HepG2 (cell line): Measurements from ENCODE around the gene HOXA9. TPM values are rescaled to one million over a fixed set of nuclear protein-coding genes. Genes with fewer than 3 reads are reported as not detected.

Source experiments
- ADNP ChIP-seq: sonication (generic); formaldehyde crosslinking; IDR thresholded peaks from 2 replicates; pipeline ENCODE4 v1.4.0; 2020; ENCODE audit warnings: missing genetic modification reagents
- ARHGAP35 ChIP-seq: sonication (generic); formaldehyde crosslinking; IDR thresholded peaks from 2 replicates; pipeline ENCODE4 v1.9.0; 2022; ENCODE audit warnings: mild to moderate bottlenecking, inconsistent platforms, moderate library complexity, missing genetic modification reagents, borderline replicate concordance
- CHCHD3 ChIP-seq: sonication (generic); formaldehyde crosslinking; IDR thresholded peaks from 2 replicates; pipeline ENCODE4 v1.8.0; 2022; ENCODE audit warnings: mild to moderate bottlenecking, missing genetic modification reagents, moderate library complexity
- ELF1 ChIP-seq: sonication (generic); formaldehyde crosslinking; IDR thresholded peaks from 2 replicates; pipeline ENCODE4 v1.4.0; 2020; ENCODE audit warnings: missing genetic modification reagents
- HNRNPL ChIP-seq: fragments of 200-400 bp; formaldehyde crosslinking; IDR thresholded peaks from 2 replicates; pipeline ENCODE4 v1.6.1; 2017; ENCODE audit warnings: mild to moderate bottlenecking, low read depth, low read length
- KDM4B ChIP-seq: sonication (generic); formaldehyde crosslinking; IDR thresholded peaks from 2 replicates; pipeline ENCODE4 v1.4.0; 2020; ENCODE audit warnings: missing genetic modification reagents
- SETDB1 ChIP-seq: sonication (generic); formaldehyde crosslinking; IDR thresholded peaks from 2 replicates; pipeline ENCODE4 v1.5.1; 2020; ENCODE audit warnings: missing genetic modification reagents, mild to moderate bottlenecking, borderline replicate concordance
- ZNF333 ChIP-seq: sonication (generic); formaldehyde crosslinking; IDR thresholded peaks from 2 replicates; pipeline ENCODE4 v1.4.0; 2020; ENCODE audit warnings: mild to moderate bottlenecking, missing genetic modification reagents, borderline replicate concordance
- ZNF382 ChIP-seq: sonication (generic); formaldehyde crosslinking; IDR thresholded peaks from 2 replicates; pipeline ENCODE4 v1.5.0; 2020; ENCODE audit warnings: missing genetic modification reagents, mild to moderate bottlenecking, borderline replicate concordance
- ZNF530 ChIP-seq: sonication (generic); formaldehyde crosslinking; IDR thresholded peaks from 2 replicates; pipeline ENCODE4 v1.5.0; 2020; ENCODE audit warnings: low read depth, mild to moderate bottlenecking, missing genetic modification reagents
- ZNF772 ChIP-seq: sonication (generic); formaldehyde crosslinking; IDR thresholded peaks from 2 replicates; pipeline ENCODE4 v1.5.0; 2020; ENCODE audit warnings: mild to moderate bottlenecking, missing genetic modification reagents
- ZNF777 ChIP-seq: sonication (generic); formaldehyde crosslinking; IDR thresholded peaks from 2 replicates; pipeline ENCODE4 v1.4.0; 2020; ENCODE audit warnings: missing genetic modification reagents
- polyA plus RNA-seq, 8 experiments: library from polyadenylated mRNA; depleted of rRNA in 3 of 8; stranded (reverse) in 7 of 8; unstranded in 1 of 8; fragments of >200 nt; fragmentation: Illumina TruSeq in 4 of 8; extraction: Trizol in 4 of 8; gene quantifications; 2 replicates each; pipeline versions ENCODE4 v1.2.1 to v1.2.3, GENCODE V29; 2011 to 2016; ENCODE audit warnings: low read depth in 4 of 8, missing spikeins in 1 of 8, mixed read lengths in 1 of 8; ENCODE audit not compliant: insufficient read depth in 1 of 8
- total RNA-seq, 5 experiments: library from RNA; depleted of rRNA; stranded (reverse); fragments of >200 nt; fragmentation: Illumina TruSeq; extraction: Trizol; gene quantifications; 2 replicates each; pipeline ENCODE4 v1.2.3, GENCODE V29; 2016; ENCODE audit warnings: low read depth in 1 of 5
- TF ChIP-seq, protein P1 (sequence below): sonication (generic); formaldehyde crosslinking; IDR thresholded peaks from one replicate; pipeline ENCODE4 v1.5.1; 2020; ENCODE audit warnings: mild to moderate bottlenecking, missing genetic modification reagents; ENCODE audit errors: not compliant biosample characterization
- TF ChIP-seq, protein P2 (sequence below): sonication (generic); formaldehyde crosslinking; IDR thresholded peaks from 2 replicates; pipeline ENCODE4 v1.4.0; 2020; ENCODE audit warnings: missing genetic modification reagents
- TF ChIP-seq, protein P3 (sequence below): sonication (generic); formaldehyde crosslinking; IDR thresholded peaks from 2 replicates; pipeline ENCODE4 v1.5.0; 2020; ENCODE audit warnings: missing genetic modification reagents
- TF ChIP-seq, protein P4 (sequence below): sonication (generic); formaldehyde crosslinking; IDR thresholded peaks from 2 replicates; pipeline ENCODE4 v1.5.1; 2020; ENCODE audit warnings: missing genetic modification reagents, mild to moderate bottlenecking, borderline replicate concordance

The HOXA9 gene
- total and polyA plus RNA-seq, 2 of the 13 experiments (the other 11 are each of a cell fraction or from before 2014, with no cell fraction given) = not detected

DNA sequence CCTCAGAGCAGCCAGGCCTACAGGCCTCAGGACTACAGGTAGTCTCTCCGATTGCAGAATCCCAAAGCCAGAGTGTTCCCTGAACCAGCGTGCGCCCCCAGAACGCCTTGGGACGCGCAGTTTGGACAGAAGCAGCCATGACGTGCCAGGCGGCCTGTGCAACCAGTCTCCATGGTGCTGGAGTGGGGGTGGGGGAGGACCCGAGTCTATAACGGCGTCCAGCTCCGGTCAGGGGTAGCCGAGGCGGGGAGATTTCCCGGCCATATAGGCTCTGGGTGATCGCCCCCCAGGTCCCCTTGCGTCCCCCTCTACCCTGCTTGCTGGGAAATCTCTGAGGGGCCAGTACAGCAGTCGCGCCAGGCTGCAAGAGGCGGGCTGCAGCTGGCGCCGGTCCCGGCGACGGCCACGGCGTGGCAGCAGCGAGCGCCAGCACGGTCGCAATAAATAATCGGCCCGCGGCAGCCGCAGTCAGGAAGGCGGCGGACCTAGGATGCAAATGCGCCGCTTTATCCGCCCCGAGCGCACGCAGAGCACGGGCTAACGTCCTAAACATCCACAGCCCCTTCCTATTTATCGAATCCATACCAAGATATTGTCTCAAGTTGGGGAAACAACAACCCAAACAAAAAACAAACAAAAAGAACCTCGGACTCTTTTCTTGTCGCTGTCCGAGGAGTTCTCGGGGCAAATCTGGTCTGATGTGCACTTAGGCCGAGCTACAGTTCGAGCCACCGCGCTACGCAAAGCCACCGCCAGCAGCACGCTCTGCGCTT is 14.6 kb downstream of the HOXA9 start (continued):
- TF ChIP-seq, protein P1, sequence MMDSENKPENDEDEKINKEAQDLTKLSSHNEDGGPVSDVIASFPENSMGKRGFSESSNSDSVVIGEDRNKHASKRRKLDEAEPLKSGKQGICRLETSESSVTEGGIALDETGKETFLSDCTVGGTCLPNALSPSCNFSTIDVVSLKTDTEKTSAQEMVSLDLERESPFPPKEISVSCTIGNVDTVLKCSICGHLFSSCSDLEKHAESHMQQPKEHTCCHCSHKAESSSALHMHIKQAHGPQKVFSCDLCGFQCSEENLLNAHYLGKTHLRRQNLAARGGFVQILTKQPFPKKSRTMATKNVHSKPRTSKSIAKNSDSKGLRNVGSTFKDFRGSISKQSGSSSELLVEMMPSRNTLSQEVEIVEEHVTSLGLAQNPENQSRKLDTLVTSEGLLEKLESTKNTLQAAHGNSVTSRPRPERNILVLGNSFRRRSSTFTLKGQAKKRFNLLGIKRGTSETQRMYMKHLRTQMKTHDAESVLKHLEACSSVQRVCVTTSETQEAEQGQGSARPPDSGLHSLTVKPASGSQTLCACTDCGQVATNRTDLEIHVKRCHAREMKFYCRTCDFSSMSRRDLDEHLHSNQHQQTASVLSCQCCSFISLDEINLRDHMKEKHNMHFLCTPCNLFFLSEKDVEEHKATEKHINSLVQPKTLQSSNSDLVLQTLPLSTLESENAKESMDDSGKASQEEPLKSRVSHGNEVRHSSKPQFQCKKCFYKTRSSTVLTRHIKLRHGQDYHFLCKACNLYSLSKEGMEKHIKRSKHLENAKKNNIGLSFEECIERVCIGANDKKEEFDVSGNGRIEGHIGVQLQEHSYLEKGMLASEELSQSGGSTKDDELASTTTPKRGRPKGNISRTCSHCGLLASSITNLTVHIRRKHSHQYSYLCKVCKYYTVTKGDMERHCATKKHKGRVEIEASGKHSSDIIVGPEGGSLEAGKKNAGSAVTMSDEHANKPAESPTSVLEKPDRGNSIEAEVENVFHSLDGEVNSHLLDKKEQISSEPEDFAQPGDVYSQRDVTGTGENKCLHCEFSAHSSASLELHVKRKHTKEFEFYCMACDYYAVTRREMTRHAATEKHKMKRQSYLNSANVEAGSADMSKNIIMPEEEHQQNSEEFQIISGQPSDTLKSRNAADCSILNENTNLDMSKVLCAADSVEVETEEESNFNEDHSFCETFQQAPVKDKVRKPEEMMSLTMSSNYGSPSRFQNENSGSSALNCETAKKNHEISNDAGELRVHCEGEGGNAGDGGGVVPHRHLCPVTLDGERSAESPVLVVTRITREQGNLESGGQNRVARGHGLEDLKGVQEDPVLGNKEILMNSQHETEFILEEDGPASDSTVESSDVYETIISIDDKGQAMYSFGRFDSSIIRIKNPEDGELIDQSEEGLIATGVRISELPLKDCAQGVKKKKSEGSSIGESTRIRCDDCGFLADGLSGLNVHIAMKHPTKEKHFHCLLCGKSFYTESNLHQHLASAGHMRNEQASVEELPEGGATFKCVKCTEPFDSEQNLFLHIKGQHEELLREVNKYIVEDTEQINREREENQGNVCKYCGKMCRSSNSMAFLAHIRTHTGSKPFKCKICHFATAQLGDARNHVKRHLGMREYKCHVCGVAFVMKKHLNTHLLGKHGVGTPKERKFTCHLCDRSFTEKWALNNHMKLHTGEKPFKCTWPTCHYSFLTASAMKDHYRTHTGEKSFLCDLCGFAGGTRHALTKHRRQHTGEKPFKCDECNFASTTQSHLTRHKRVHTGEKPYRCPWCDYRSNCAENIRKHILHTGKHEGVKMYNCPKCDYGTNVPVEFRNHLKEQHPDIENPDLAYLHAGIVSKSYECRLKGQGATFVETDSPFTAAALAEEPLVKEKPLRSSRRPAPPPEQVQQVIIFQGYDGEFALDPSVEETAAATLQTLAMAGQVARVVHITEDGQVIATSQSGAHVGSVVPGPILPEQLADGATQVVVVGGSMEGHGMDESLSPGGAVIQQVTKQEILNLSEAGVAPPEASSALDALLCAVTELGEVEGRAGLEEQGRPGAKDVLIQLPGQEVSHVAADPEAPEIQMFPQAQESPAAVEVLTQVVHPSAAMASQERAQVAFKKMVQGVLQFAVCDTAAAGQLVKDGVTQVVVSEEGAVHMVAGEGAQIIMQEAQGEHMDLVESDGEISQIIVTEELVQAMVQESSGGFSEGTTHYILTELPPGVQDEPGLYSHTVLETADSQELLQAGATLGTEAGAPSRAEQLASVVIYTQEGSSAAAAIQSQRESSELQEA = peak; percentile 73
- TF ChIP-seq, protein P2, sequence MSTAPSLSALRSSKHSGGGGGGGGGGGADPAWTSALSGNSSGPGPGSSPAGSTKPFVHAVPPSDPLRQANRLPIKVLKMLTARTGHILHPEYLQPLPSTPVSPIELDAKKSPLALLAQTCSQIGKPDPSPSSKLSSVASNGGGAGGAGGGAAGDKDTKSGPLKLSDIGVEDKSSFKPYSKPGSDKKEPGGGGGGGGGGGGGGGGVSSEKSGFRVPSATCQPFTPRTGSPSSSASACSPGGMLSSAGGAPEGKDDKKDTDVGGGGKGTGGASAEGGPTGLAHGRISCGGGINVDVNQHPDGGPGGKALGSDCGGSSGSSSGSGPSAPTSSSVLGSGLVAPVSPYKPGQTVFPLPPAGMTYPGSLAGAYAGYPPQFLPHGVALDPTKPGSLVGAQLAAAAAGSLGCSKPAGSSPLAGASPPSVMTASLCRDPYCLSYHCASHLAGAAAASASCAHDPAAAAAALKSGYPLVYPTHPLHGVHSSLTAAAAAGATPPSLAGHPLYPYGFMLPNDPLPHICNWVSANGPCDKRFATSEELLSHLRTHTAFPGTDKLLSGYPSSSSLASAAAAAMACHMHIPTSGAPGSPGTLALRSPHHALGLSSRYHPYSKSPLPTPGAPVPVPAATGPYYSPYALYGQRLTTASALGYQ (CRISPR knock-in tag) = no peak
- TF ChIP-seq ADNP = no peak
- TF ChIP-seq HNRNPL = peak; percentile 67
- TF ChIP-seq ZNF777 (CRISPR knock-in tag) = peak; percentile 44; the same call in 1 of the 2 replicates
- no peak for TF ChIP-seq KDM4B (CRISPR knock-in tag)
- TF ChIP-seq, protein P3, sequence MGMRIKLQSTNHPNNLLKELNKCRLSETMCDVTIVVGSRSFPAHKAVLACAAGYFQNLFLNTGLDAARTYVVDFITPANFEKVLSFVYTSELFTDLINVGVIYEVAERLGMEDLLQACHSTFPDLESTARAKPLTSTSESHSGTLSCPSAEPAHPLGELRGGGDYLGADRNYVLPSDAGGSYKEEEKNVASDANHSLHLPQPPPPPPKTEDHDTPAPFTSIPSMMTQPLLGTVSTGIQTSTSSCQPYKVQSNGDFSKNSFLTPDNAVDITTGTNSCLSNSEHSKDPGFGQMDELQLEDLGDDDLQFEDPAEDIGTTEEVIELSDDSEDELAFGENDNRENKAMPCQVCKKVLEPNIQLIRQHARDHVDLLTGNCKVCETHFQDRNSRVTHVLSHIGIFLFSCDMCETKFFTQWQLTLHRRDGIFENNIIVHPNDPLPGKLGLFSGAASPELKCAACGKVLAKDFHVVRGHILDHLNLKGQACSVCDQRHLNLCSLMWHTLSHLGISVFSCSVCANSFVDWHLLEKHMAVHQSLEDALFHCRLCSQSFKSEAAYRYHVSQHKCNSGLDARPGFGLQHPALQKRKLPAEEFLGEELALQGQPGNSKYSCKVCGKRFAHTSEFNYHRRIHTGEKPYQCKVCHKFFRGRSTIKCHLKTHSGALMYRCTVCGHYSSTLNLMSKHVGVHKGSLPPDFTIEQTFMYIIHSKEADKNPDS = no peak; the same call in 1 of the 2 replicates
- no peak for TF ChIP-seq ZNF772 (CRISPR knock-in tag)
- TF ChIP-seq, protein P4, sequence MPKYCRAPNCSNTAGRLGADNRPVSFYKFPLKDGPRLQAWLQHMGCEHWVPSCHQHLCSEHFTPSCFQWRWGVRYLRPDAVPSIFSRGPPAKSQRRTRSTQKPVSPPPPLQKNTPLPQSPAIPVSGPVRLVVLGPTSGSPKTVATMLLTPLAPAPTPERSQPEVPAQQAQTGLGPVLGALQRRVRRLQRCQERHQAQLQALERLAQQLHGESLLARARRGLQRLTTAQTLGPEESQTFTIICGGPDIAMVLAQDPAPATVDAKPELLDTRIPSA (CRISPR knock-in tag) = no peak
- no peak for TF ChIP-seq ZNF333 (CRISPR knock-in tag)
- TF ChIP-seq ZNF530 (CRISPR knock-in tag) = no peak
- no peak for TF ChIP-seq ELF1 (CRISPR knock-in tag)
- TF ChIP-seq ZNF382 (CRISPR knock-in tag) = no peak
- TF ChIP-seq ARHGAP35 = no peak; the same call in 1 of the 2 replicates
- no peak for TF ChIP-seq CHCHD3 (CRISPR knock-in tag)
- no peak for TF ChIP-seq SETDB1
